Caco-2 (cell line): ENCODE data around the gene PRKAG2. TPM values are rescaled to one million over a fixed set of nuclear protein-coding genes. Genes with fewer than 3 reads are reported as not detected.

Experiments used
- BruUV-seq: library from RNA; stranded (reverse); fragments of 400-500 nt; replicated peaks from 2 replicates; lab custom pipeline; 2021; lab: Mats Ljungman, UMichigan
- CTCF ChIA-PET: fragments of 300-600 bp; sonication (Branson Sonifier 250); formaldehyde crosslinking; loops from one replicate; lab custom pipeline; 2022; ENCODE audit warnings: antibody characterized with exemption; lab: Charles Lee
- POLR2A ChIA-PET: fragments of 300-600 bp; sonication (Branson Sonifier 250); formaldehyde crosslinking; loops from one replicate; lab custom pipeline; 2022; ENCODE audit warnings: antibody characterized with exemption; lab: Charles Lee
- DNase-seq, 2 experiments: peaks; one replicate each; pipeline versions ENCODE4 v3.0.0 to v3.0.0-alpha.2; 2020 to 2022
- H3K27me3 ChIP-seq: replicated peaks from 2 replicates; pipeline ENCODE4 v1.6.0; 2011; ENCODE audit warnings: low read length; ENCODE audit not compliant: control insufficient read depth, insufficient read depth
- H3K36me3 ChIP-seq: 2 replicates; pipeline ENCODE4 v1.5.1; 2011; ENCODE audit warnings: low read length; ENCODE audit not compliant: control insufficient read depth, insufficient read depth
- H3K4me1 ChIP-seq: fragments of 250-450 bp; sonication (Bioruptor Pico); 2 replicates; pipeline ENCODE4 v1.5.1; 2020; ENCODE audit warnings: mild to moderate bottlenecking
- H3K4me3 ChIP-seq: 2 replicates; pipeline ENCODE4 v1.5.1; 2011; ENCODE audit warnings: low read depth, mild to moderate bottlenecking, control low read depth, low read length
- H3K9me3 ChIP-seq: fragments of 250-450 bp; sonication (Bioruptor Pico); 2 replicates; pipeline ENCODE4 v1.5.1; 2020; ENCODE audit warnings: mild to moderate bottlenecking, moderate library complexity
- H3K27ac Mint-ChIP-seq: one replicate; pipeline ENCODE4 v1.8.0; 2022; ENCODE audit warnings: mixed read lengths; ENCODE audit not compliant: unreplicated experiment
- H3K27me3 Mint-ChIP-seq: one replicate; pipeline ENCODE4 v1.8.0; 2022; ENCODE audit warnings: mixed read lengths; ENCODE audit not compliant: insufficient read depth, unreplicated experiment
- H3K36me3 Mint-ChIP-seq: one replicate; pipeline ENCODE4 v1.8.0; 2022; ENCODE audit warnings: mild to moderate bottlenecking, mixed read lengths; ENCODE audit not compliant: insufficient read depth, unreplicated experiment
- H3K4me1 Mint-ChIP-seq: one replicate; pipeline ENCODE4 v1.8.0; 2022; ENCODE audit warnings: low read depth, mixed read lengths; ENCODE audit not compliant: unreplicated experiment
- H3K4me3 Mint-ChIP-seq: one replicate; pipeline ENCODE4 v1.8.0; 2022; ENCODE audit warnings: mild to moderate bottlenecking, moderate library complexity, mixed read lengths; ENCODE audit not compliant: unreplicated experiment
- H3K9me3 Mint-ChIP-seq: one replicate; pipeline ENCODE4 v1.8.0; 2022; ENCODE audit warnings: mixed read lengths; ENCODE audit not compliant: unreplicated experiment
- CTCF ChIP-seq, 2 experiments: fragments of 200-600 bp in 1 of 2; IDR thresholded peaks; 1 replicate in 1 of 2; 2 replicates in 1 of 2; pipeline versions ENCODE4 v1.5.1 to v1.8.0; 2011 to 2022; ENCODE audit warnings: antibody characterized with exemption in 1 of 2, control low read depth in 1 of 2, inconsistent platforms in 1 of 2, low read depth in 1 of 2, low read length in 1 of 2, mild to moderate bottlenecking in 1 of 2, moderate library complexity in 1 of 2; ENCODE audit not compliant: insufficient read depth in 1 of 2, severe bottlenecking in 1 of 2, unreplicated experiment in 1 of 2
- intact Hi-C: fragments of 100-400 bp; cut with micrococcal nuclease; formaldehyde crosslinking; loops from one replicate; pipeline ENCODE4 v1.10.0; 2022; ENCODE audit not compliant: unreplicated experiment
- total RNA-seq: library from RNA; stranded (reverse); gene quantifications from 2 replicates; pipeline ENCODE4 v1.2.3, GENCODE V29; 2022

The PRKAG2 gene
- total RNA-seq, 1 experiment from 2014 or later = 15.9 TPM

GRCh38 chr7:151856098-151856497 is 20.8 kb downstream of the PRKAG2 start:
- no peaks in the 10 kb centered on the region for H3K27me3 ChIP-seq
- H3K9me3 ChIP-seq = no peaks in the 10 kb centered on the region
- ChIA-PET CTCF (no interaction called here), POLR2A (no interaction called here)
- H3K4me3 ChIP-seq = no peak overlapping the region
- peaks cover 22% of the 10 kb centered on the region for H3K4me1 Mint-ChIP-seq
- DNase-seq = no peak
- H3K36me3 ChIP-seq = no peaks in the 10 kb centered on the region
- no peak overlapping the region for H3K27ac Mint-ChIP-seq
- H3K36me3 Mint-ChIP-seq = no peaks in the 10 kb centered on the region
- peaks cover 4% of the 10 kb centered on the region for H3K27me3 Mint-ChIP-seq
- H3K4me3 Mint-ChIP-seq = no peak overlapping the region
- peak in 1 of 2 experiments; percentile 9 for TF ChIP-seq CTCF (IDR thresholded peaks at IDR 0.05; ENCODE audit: insufficient read depth in 1 of 2, low read depth in 1 of 2, low read length in 1 of 2, severe bottlenecking in 1 of 2, unreplicated experiment in 1 of 2)
- peaks cover 8% of the 10 kb centered on the region; the same call in 1 of the 2 replicates for H3K4me1 ChIP-seq
- intact Hi-C loops = no loop called here
- no TSS peak for BruUV-seq
- no peaks in the 10 kb centered on the region for H3K9me3 Mint-ChIP-seq

- Mint-ChIP-seq H3K27me3 (peaks cover 4% of the 10 kb centered on the region), H3K9me3 (no peaks in the 10 kb centered on the region), H3K4me1 (peaks cover 28% of the 10 kb centered on the region), H3K27ac (no peak overlapping the region), H3K4me3 (no peak overlapping the region), H3K36me3 (peaks cover 4% of the 10 kb centered on the region)
- Histone ChIP-seq H3K27me3 (no peaks in the 10 kb centered on the region), H3K4me3 (no peak overlapping the region), H3K36me3 (no peaks in the 10 kb centered on the region), H3K9me3 (no peaks in the 10 kb centered on the region), H3K4me1 (peaks cover 11% of the 10 kb centered on the region; the same call in 1 of the 2 replicates)
- POLR2A ChIA-PET = no interaction called here
- no TSS peak for BruUV-seq
- CTCF ChIA-PET = no interaction called here
- no peak for DNase-seq
- no peak for TF ChIP-seq CTCF (IDR thresholded peaks at IDR 0.05; ENCODE audit: insufficient read depth in 1 of 2, low read depth in 1 of 2, low read length in 1 of 2, severe bottlenecking in 1 of 2, unreplicated experiment in 1 of 2)
- intact Hi-C loops = no loop called here
Measured at GRCh38 chr7:151854720-151855071, 22.2 kb downstream of the PRKAG2 start.

GRCh38 chr7:151853896-151854719 is 22.8 kb downstream of the PRKAG2 start:
- no peak for TF ChIP-seq CTCF (IDR thresholded peaks at IDR 0.05; ENCODE audit: insufficient read depth in 1 of 2, low read depth in 1 of 2, low read length in 1 of 2, severe bottlenecking in 1 of 2, unreplicated experiment in 1 of 2)
- no TSS peak for BruUV-seq
- CTCF ChIA-PET = no interaction called here
- no peaks in the 10 kb centered on the region for H3K27me3 ChIP-seq
- intact Hi-C loops = no loop called here
- peaks cover 11% of the 10 kb centered on the region; the same call in 1 of the 2 replicates for H3K4me1 ChIP-seq
- peaks cover 28% of the 10 kb centered on the region for H3K4me1 Mint-ChIP-seq
- no peak overlapping the region for H3K4me3 Mint-ChIP-seq
- H3K27me3 Mint-ChIP-seq = peaks cover 4% of the 10 kb centered on the region
- peaks cover 4% of the 10 kb centered on the region for H3K36me3 Mint-ChIP-seq
- no peak overlapping the region for H3K27ac Mint-ChIP-seq
- H3K9me3 ChIP-seq = no peaks in the 10 kb centered on the region
- POLR2A ChIA-PET = no interaction called here
- H3K9me3 Mint-ChIP-seq = no peaks in the 10 kb centered on the region
- H3K4me3 ChIP-seq = no peak overlapping the region
- DNase-seq = peak; percentile 36 to 65
- H3K36me3 ChIP-seq = no peaks in the 10 kb centered on the region
